ENCODE results near the gene ACER2. TPM values are rescaled to one million over a fixed set of nuclear protein-coding genes. Genes with fewer than 3 reads are reported as not detected.

Gene ACER2
- total RNA-seq = 1.3 and 1.6 TPM in 2 replicates

DNA sequence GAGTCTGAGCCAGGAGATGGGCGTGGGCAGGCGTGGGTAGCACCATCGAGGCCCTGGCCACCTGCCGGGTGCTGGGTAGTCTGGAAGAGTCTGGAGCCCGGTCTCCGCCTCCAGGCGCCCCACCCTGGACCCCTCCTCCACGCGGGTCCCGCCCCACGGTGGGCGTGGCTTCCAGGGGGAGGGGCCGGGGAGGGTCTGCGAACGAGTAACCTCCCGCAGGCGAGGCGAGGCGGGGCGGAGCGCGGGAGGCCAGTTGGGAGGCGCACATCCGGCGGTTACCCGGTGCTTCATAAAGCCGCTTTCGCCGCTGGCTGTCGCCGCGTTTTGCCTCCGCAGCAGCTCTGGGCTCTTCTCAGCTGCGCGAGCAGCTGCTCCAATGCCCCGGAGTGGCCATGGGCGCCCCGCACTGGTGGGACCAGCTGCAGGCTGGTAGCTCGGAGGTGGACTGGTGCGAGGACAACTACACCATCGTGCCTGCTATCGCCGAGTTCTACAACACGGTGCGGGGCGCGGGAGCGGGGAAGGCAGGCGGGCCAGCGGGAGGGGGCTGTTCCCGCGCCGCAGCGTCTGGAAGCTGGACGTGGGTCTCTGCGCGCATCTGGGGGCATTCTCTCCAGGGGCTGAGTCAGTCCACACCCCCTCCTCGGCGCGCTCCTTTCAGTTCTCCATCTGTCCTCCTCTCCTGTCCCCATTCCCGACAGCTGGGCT lies at the start of gene ACER2:
ACER2 (plus strand) TSS at position 317 of the 708 bp plus-strand sequence; CDS start at position 393, 76 bp downstream.

Other genes starting within 250 kb of the ACER2 start
- gene DENND4C, start 178.3 kb upstream of the ACER2 start, total RNA-seq = 20.2 and 34.9 TPM in 2 replicates
- 782 and 790 TPM in 2 replicates for gene RPS6, start 28.8 kb upstream of the ACER2 start, total RNA-seq

All from mesangial cell (primary cell).